Fibroblast of lung (primary cell): ENCODE measurements around the gene NR2C2.

Experiments used
- CTCF ChIP-seq, 2 donors: IDR thresholded peaks in 1 of 2; conservative IDR thresholded peaks in 1 of 2; 1 replicate in 1 of 2; 2 replicates in 1 of 2; pipeline ENCODE4 v1.5.1; 2011 to 2012; ENCODE audit warnings: low read length in 2 of 2, control low read depth in 1 of 2, inconsistent platforms in 1 of 2, low read depth in 1 of 2, mild to moderate bottlenecking in 1 of 2
- EZH2 ChIP-seq: IDR thresholded peaks from 2 replicates; pipeline ENCODE4 v1.5.1; 2012; ENCODE audit warnings: low read length, control low read depth, mild to moderate bottlenecking; ENCODE audit errors: missing control alignments

- TF ChIP-seq CTCF (conservative IDR thresholded peaks at IDR 0.05 in 1 of 2, IDR thresholded peaks at IDR 0.05 in 1 of 2; ENCODE audit: low read depth in 1 of 2, low read length in 2 of 2) = no peak
- TF ChIP-seq EZH2 = no peak
These were observed 28.9 kb downstream of the NR2C2 start for GRCh38 chr3:14976317-14976716.
